GM21360 (cell line): ENCODE data around the gene ACVR2B.

Experiments used
- ATAC-seq: cut with Tn5 transposase; IDR thresholded peaks from one replicate; pipeline ENCODE4 v1.9.1; 2021; ENCODE audit warnings: mild to moderate bottlenecking, moderate library complexity; ENCODE audit not compliant: unreplicated experiment

Gene ACVR2B

DNA sequence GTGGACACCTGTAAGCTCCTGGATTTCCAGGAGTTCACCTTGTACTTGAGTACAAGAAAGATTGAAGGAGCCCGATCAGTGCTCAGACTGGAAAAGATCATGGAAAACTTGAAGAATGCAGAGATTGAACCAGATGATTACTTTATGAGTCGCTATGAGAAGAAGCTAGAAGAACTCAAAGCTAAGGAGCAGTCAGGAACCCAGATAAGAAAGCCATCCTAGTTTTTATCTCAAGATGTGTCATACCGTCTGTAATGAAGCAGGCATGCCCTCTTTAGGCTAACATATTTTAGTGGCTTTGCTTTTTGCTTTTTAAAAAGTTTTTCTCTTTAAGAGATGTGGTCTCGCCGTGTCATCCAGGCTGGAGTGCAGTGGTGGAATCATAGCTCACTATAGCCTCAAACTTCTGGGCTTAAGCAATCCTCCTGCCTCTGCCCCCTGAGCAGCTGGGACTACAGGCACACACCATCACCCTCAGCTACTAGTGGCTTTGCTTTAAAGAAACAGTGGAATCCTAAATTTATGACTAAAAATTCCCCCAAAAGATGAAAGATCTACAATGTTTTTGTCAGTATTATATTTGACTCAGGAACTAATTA is 70.5 kb downstream of the ACVR2B start:
- no peak for ATAC-seq

- no peak for ATAC-seq
These were observed 73.1 kb downstream of the ACVR2B start for GRCh38 chr3:38526792-38527191.

DNA sequence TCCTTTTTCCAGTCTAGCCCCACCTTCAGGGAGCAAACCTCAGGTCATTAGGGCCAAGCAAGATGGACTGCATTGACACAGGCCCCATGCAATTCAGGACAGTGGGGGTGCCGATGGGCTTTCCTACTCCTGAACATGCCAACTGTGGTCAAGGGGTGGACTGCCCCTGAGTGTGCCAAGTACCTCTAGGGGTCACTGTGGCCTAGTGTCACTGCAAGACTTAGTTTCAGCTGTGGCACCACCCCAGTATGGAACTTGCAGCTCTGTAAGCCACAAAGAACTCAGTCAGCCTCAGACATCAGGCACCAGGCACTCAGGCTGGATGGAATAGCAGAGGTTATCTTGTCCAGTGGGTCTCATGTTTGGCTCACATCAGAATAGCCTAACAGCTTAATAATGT is 74.8 kb downstream of the ACVR2B start:
- no peak for ATAC-seq

GRCh38 chr3:38532529-38532928 is 78.8 kb downstream of the ACVR2B start:
- ATAC-seq: no peak

- ATAC-seq: no peak
These were observed 79.7 kb downstream of the ACVR2B start for GRCh38 chr3:38533285-38533976.

- no peak for ATAC-seq
These were observed 80.5 kb downstream of the ACVR2B start for GRCh38 chr3:38534180-38534579.

DNA sequence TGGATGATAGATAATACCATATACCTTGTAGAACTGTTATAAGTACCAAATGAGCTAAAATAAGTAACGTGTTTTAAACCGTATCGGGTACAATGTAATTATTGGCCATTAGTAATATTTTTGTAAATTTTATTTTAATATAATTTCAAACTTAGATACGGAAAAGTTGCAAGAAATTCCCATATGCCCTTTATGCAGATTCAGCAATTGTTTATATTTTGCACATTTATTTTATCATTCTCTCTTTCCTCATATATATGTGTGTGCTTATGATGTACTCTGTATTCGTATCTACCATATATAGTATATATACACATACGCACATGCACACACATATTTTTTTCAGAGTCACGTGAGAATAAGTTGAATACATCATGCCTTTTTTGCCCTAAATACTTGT is 80.9 kb downstream of the ACVR2B start:
- ATAC-seq: no peak

GRCh38 chr3:38536671-38537070 is 83.0 kb downstream of the ACVR2B start:
- ATAC-seq: no peak

GRCh38 chr3:38538773-38539353 is 85.2 kb downstream of the ACVR2B start:
- ATAC-seq: no peak

DNA sequence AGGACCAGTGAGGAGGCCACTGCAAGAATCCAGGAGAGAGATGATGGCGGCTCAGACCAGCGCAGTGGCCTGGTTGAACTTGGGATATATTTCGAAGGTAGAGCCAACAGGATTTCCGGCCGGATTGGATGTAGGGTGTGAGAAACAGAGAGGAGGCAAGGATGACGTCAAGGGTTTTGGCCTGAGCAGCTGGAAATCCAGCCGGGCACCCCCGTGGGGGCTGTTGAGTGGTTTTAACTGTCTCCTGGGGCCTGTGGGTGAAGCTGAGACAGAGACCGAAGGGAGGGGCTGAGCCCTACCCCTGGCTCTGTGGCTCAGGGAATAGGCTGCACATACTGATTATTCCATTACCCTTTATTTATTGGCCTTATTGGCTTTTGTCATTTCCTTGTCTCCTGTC is 88.1 kb downstream of the ACVR2B start:
- ATAC-seq: no peak
